GM18907 (cell line): ENCODE measurements around the gene PTCRA.

Source experiments
- ATAC-seq: cut with Tn5 transposase; IDR thresholded peaks from one replicate; pipeline ENCODE4 v1.9.1; 2021; ENCODE audit warnings: mild to moderate bottlenecking, moderate library complexity; ENCODE audit not compliant: unreplicated experiment

The PTCRA gene

GRCh38 chr6:42969934-42970333 lies 54.1 kb downstream of the PTCRA start:
- ATAC-seq: no peak

GRCh38 chr6:42970871-42971612 lies 55.2 kb downstream of the PTCRA start:
- no peak for ATAC-seq

GRCh38 chr6:42971746-42972327 lies 56.0 kb downstream of the PTCRA start:
- ATAC-seq: no peak

GRCh38 chr6:42973926-42974325 lies 58.1 kb downstream of the PTCRA start:
- no peak for ATAC-seq

- no peak for ATAC-seq
These were observed 59.2 kb downstream of the PTCRA start for GRCh38 chr6:42974919-42975505.
